Stimulated activated CD8-positive, alpha-beta memory T cell treated with anti-CD3 and anti-CD28 coated beads, Interleukin-7, amount 100 ng/mL, for 24 hours (primary cell): ENCODE data around the gene ARMC10.
"Not testable (repeated sequence)": the region's sequence is repeated elsewhere in the genome, so short reads cannot be mapped to it uniquely, and the experiment has no call there.

Experiments used
- DNase-seq: peaks from one replicate; pipeline ENCODE4 v3.0.0-alpha.2; 2020; ENCODE audit warnings: low read depth

ARMC10 gene

DNA sequence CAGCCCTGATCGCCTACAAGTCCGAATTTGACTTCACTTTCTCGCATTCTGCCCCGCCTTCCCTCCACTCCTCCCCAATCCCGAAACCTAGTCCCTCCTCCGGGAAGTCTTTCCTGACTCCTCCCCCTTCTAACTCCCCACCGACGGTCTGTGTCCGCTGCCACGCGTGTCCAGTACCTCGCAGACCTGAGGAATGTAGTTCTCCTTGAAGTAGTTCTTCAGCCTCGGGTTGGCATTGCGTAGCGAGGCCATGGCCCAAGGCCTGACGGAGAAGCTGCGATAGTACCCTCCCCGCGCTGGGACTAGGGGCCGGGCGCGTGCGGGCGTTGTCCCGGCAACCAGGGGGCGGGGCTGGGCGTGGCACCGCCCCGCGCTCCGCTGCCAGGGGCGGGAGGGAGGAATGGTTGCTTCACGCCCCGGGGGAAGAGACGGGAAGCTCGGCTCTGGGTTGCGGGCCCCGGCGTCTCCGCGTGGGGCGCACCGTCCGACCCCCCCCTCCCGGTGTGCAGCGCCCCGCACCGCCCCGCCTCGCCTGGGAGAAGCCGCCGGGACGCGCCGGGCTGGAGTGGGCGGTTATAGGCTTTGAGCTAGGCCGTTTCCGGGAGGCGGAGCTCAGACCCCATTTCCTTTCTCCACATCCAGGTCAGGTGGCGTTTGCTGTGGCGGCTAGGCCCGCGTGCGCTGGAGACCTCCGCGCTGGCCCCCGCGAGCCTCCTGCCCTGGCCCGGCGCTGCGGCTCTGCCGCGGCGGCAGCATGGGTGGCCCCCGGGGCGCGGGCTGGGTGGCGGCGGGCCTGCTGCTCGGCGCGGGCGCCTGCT, at the start of gene ARMC10, which contains the start of gene FBXL13:
TSS of gene ARMC10 (plus strand) at position 622 of the 818 bp plus-strand sequence. CDS start at position 755, 133 bp downstream.
TSS of gene FBXL13 (minus strand) at position 278 of the 818 bp plus-strand sequence.
- DNase-seq: peak; percentile 76

DNA sequence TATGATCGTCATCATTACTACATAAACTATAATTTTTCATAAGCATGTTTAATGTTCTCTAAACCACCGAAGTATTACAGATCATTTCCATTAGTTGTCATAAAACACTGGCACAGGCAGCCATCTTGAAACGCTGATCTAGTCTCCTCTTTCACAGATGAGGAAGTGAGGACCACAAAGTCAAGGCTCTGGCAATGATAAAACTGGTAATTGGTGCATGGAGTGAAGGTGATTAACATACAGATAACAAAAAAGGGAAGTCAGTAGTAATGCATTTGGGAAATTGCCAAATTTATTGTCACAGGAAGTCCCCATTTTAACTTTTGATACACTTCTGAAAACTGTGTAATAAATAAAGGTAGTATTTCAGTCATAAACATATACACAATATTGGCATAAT, 49.6 kb upstream of the ARMC10 start:
- no peak for DNase-seq

DNA sequence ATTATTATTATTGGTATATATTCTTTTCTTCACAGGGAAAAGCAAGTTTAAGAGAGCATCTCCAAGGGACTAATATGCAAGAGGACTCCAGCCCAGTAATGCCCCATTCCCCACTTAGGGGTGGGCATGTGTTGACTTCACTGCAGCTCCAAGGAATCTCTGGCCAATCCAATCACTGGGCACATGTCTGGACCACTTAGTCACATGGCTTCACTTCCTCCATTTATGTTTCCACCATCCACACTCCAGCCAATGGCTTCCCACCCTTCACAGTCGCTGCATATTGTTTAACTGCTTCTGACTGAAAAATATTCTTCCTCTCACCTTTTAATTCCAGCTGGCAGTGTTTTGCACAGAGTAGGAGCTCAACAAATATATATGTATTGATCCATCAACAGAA, 43.9 kb upstream of the ARMC10 start:
- no peak for DNase-seq

DNA sequence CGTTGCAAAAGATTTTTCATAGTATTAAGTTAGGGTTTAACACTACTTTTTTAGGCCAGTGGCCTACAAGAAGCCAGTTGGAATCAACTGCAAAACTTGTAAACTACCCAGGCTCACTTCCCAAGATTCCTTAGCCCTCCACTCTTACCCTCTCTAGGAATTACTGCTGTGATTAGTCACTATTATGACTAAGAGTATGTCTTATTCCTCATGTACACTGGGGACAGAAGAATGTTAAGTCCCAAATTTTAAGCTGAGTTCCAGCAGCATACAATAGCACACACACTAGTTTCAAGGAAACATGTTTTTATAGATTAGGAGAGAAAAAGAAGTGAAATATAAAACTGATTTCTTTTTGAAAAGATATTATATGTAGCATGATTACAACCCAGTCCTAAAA, 43.2 kb upstream of the ARMC10 start:
- DNase-seq: no peak

DNA sequence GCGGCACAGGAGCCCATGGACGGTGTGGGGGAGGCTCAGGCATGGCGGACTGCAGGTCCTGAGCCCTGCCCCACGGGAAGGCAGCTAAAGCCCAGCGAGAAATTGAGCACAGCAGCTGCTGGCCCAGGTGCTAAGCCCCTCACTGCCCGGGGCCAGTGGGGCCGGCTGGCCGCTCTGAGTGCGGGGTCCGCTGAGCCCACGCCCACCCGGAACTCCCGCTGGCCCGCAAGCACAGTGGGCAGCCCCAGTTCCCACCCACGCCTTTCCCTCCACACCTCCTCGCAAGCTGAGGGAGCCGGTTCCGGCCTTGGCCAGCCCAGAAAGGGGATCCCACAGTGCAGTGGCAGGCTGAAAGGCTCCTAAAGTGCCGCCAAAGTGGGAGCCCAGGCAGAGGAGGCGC, 40.6 kb upstream of the ARMC10 start:
- not testable (repeated sequence) for DNase-seq

DNA sequence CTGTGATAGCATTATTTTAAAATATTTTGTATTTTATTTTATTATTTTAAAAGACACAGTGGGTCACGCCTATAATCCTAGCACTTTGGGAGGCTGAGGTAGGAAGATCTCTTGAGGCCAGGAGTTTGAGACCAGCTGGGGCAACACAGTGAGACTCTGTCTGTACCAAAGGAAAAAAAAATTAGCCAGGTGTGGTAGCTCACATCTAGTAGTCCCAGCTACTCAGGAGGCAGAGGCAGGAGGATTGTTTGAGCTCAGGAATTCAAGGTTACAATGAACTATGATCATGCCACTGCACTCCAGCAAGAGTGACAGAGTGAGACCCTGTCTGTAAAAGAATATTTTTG, 37.5 kb upstream of the ARMC10 start:
- DNase-seq: no peak

DNA sequence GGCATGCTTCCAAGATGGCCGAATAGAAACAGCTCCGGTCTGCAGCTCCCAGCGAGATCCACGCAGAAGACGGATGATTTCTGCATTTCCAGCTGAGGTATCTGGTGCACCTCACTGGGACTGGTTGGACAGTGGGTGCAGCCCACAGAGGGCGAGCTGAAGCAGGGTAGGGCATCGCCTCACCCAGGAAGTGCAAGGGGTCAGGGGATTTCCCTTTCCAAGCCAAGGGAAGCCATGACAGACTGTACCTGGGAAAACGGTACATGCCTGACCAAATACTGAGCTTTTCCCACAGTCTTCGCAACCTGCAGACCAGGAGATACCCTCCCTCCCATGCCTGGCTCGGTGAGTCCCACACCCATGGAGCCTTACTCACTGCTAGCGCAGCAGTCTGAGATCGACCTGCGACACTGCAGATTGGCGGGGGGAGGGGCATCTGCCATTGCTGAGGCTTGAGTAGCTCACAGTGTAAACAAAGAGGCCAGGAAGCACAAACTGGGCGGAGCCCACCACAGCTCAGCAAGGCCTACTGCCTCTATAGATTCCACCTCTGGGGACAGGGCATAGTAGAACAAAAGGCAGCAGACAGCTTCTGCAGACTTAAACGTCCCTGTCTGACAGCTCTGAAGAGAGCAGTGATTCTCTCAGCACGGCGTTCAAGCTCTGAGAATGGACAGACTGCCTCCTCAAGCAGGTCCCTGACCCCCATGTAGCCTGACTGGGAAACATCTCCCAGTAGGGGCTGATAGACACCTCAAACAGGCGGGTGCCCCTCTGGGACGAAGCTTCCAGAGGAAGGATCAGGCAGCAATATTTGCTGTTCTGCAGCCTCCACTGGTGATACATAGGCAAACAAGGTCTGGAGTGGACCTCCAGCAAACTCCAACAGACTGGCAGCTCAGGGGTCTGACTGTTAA, 36.9 kb upstream of the ARMC10 start:
- not testable (repeated sequence) for DNase-seq

DNA sequence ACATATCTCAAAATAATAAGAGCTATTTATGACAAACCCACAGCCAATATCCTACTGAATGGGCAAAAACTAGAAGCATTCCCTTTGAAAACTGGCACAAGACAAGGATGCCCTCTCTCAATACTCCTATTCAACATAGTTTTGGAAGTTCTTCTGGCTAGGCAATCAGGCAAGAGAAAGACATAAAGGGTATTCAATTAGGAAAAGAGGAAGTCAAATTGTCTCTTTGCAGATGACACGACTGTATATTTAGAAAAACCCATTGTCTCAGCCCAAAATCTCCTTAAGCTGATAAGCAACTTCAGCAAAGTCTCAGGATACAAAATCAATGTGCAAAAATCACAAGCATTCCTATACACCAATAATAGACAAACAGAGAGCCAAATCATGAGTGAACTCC, 33.1 kb upstream of the ARMC10 start:
- not testable (repeated sequence) for DNase-seq

DNA sequence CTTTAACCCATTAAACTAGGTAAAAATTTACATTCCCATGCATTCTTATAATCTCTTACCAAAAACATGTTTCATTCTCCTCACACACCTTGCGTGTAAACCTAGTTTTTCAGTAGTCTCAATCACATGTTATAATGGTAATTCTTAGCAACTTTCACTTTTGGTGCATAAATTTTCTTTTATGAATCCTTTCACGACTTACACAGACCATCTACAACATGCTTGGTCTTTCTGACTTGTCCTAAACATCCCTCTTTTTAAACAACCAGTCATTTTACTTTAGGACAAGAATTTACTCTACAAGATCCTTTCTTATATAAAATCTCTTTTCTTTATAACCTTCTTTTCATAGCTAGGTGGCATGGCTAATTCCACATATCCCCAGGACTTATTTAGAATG, 26.1 kb upstream of the ARMC10 start:
- DNase-seq: no peak

DNA sequence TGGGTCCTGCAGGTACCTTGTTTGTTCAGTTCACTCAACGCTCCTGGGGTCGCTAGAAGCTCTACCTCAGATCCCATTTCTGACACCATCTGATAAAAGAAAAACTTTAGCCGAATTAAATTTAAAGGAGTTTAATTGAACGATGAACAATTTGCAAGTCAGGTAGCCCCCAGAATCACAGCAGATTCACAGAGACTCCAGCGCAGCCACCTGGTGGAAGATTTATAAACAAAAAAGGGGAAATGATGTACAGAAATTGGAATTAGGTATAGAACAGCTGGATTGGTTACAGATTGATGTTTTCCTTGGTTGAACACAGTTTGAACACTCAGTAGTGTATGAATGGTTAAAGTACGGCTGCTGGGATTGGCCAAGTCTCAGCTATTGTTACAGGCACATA, 23.4 kb upstream of the ARMC10 start:
- no peak for DNase-seq

DNA sequence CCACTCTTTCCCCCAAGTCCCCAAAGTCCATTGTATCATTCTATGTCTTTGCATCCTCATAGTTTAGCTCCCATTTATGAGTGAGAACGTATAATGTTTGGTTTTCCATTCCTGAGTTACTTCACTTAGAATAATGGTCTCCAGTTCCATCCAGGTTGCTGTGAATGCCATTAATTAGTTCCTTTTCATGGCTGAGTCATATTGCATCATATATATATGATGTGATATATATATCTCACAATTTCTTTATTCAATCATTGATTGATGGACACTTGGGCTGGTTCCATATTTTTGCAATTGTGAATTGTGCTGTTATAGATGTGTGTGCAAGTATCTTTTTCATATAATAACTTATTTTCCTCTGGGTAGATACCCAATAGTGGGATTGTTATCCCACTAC, 18.9 kb upstream of the ARMC10 start:
- not testable (repeated sequence) for DNase-seq

DNA sequence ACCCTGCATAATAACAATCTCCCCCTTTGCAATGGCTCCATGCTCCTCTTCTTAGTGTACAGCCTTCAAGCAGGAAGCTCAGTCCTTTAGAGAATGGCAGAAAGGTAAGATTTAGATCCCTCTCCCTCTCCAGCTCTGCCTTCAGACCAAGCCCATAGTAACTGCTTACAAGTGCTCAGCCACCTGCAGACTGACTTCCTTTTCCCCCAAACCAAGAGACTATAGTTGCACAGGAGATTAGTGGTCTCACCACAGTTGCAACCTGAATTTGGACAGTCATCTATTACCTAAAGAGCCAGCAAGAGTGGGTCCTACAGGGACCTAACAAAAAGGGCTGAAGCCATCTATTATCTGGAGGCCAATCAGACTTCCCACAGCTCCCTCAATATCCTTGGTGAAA, 16.8 kb upstream of the ARMC10 start:
- no peak for DNase-seq

DNA sequence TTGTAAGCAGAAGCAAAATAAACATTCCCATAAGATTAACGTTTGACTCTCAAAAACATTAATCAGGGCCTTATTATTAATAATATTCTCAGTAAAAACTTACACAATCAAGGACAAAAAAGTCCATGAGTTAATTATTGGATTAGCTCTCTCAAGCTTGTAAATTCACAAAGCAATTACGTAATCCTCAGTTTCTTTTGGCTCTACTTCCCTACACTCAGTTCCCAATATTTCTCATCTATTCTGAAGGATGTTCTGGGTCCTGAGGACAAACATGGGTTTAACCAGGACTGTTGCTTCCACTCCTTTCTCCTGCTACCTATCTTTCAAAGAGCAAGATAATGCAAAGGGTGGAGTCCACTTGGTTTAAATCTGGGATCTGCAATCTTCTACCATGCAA, 15.5 kb upstream of the ARMC10 start:
- no peak for DNase-seq

DNA sequence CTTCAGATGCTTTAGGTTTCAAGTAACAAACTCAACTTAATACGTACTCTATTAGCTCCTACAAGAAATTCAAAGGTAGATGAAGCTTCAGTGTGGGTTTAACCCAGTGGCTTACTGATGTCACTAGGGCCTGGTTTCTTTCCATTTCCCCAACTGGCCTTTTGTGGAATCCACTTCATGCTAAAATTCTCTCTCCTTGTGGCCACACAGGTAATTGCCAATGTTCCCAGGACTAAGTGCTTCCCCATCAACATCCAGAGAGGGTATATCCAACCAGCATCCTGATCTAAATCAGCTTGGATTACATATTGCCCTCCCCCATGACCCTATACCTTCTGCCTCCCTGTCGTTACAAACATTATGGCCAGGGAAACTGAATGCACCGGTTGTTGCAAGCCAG, 11.0 kb upstream of the ARMC10 start:
- no peak for DNase-seq

DNA sequence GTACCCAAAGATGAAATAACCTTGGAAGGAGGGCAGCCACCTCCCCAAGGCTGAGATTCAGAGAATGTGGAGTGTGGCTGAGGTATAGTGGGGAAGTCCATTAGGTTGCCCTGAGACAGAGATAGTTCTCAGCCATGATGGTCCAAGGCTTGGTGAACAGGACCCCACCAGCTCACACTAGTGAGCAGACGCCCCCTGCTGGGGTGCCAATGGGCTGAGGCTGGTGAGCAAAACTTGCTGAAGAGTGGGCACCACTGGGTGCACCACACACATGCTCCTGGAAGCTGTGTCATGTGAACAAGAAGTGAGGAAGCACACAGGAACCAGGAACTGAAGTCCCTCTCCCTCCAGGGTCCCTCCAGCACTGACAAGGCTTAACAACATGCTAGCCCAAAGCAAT, 9.3 kb upstream of the ARMC10 start:
- no peak for DNase-seq

DNA sequence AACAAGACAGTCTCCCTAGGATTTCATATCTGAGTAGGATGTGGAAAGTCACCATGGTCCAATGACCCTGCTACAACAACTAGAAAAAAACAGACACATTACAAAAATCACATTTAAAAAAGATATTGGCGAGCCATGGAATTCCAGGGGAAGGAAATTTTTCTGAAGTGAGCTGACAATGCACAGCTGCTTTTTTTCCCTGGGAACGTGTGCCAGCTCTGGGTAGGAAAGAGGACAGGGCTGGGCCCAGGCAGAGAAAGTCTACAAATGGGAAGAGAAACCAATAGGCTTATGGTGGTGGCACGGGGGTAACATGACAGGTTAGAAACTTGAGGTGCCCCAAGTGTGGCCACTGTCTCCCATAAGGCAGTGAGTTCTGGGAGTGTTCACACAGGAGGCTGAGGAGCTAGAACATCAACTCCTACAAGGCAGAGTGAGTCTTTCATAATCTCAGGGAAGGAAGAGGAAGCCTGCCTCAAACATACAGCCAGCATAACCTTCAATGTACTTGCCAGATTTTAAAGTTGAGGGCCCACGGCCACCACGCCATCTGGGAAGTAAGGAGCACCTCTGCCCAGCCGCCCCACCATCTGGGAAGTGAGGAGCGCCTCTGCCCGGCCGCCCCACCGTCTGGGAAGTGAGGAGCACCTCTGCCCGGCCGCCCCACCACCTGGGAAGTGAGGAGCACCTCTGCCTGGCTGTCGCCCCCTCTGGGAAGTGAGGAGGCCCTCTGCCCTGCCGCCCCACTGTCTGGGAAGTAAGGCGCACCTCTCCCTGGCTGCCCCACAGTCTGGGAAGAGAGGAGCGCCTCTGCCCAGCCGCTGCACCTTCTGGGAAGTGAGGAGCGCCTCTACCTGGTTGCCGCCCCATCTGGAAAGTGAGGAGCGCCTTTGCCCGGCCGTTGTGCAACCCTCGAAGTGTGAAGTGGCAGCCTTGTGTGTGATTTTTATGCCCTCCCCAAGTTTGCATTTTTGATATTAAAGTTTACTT, 6.2 kb upstream of the ARMC10 start:
- no peak for DNase-seq

DNA sequence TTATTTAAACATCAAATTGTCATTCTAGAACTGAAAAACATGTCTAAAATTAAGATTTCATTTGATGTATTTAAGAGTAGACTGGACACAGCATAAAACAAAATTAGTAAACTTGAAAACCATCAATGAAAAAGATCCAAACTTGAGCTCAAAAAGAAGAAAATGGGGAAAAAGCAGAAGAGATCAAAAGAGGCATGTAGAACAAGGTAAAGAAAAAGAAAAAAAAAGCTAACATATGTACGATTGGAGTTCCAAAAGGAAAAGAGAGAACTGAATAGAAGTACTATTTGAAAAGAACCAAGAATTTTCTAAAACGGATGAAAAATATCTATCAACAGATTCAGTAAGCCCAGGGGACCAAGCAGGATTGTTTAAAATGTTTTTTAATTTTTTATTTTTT, 3.9 kb upstream of the ARMC10 start:
- DNase-seq: no peak

DNA sequence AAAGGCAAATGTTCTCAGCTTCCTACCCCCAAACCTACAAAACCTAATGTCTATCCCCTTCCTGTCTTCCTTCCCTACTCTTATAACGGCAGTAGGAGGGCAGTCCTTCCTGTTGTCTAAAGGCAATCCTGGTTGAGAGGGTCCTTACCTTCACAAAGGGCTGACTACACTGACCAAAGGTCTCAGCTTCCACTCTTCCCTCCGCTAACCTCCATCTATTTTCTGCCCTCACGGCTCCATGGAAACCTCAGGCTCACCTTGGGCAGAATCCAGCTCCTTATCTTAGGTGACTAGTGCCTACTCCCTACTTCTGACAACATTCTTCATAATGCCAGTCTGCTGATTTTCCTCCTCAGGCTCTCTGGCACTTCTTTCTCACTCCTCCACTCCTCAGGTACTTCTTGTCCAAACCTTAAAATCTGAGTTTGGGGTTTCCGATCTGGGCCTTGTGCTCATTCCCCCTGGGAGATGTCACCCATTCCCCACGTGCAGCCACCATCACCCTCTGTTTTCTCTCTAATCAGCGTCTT, 886 bp upstream of the ARMC10 start:
- DNase-seq: no peak

DNA sequence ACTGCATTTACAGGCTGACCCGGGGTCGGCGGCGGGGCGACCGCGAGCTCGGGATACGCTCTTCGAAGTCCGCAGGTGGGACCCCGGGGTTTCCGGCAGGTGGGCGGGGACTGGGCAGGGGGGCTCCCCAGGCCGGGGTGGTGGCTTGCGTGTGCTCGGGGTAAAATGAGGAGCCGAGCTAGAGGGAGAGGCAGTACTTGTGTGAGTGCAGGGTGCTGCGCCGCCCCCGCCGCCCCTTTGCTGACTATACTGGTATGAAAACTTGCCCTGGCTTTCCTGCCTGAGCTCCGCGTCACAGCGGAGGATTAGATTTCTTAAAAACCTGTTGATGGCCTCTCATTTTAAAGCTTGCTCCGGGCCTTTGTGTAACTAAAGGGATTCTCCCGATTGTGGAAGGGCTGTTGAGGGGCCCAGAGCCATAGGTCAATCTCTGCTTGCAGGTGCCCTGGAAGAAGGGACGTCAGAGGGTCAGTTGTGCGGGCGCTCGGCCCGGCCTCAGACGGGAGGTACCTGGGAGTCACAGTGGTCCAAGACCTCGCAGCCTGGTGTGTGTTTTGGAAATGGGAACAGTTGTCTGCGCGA, 488 bp downstream of the ARMC10 start:
- DNase-seq: peak; percentile 61

DNA sequence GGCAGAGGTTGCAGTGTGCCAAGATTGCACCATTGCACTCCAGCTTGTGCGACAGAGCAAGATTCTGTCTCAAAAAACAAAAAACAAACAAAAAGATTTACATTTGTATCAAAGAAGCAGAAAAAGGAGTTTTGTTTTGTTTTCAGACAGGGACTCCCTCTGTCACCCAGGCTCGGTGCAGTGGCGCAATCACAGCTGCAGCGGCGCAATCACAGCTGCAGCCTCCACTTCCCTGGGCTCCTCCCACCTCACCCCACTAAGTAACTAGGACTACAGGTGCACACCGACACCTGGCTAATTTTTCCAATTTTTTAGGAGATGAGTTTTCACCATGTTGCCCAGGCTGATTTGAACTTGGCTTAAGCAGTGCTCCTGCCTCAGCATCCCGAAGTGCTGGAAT, 1.8 kb downstream of the ARMC10 start:
- DNase-seq: no peak

DNA sequence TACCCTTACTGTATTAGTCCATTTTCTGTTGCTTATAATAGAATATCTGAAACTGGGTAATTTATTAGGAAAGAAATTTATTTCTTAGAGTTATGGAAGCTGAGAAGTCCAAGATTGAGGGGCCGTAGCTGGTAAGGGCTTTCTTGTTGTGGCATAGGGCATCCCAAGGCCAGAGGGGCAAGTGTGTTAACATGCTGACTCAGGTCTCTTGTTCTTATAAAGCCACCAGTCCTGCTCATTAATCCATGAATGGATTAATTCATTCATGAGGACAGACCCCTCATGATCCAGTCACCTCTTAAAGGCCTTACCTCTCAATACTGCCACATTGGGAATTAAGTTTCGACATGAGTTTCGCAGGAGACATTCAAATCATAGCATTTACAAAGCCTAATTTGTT, 2.4 kb downstream of the ARMC10 start:
- DNase-seq: no peak
